ACC112 (cell line): ENCODE data around the gene TMSB10.
"Not testable (repeated sequence)": the region's sequence is repeated elsewhere in the genome, so short reads cannot be mapped to it uniquely, and the experiment has no call there.

Experiments used
- H2AFZ ChIP-seq: fragments of 200-600 bp; sonication (generic); one replicate; pipeline ENCODE4 v1.6.0; 2017; ENCODE audit warnings: antibody characterized with exemption, low read length; ENCODE audit not compliant: unreplicated experiment
- H3K27ac ChIP-seq: fragments of 200-600 bp; sonication (generic); 2 replicates; pipeline ENCODE4 v1.5.1; 2014; ENCODE audit warnings: low read depth, mild to moderate bottlenecking, antibody characterized with exemption, low read length, moderate library complexity
- H3K27me3 ChIP-seq: fragments of 200-600 bp; sonication (generic); 2 replicates; pipeline ENCODE4 v1.6.1; 2014; ENCODE audit warnings: mild to moderate bottlenecking, antibody characterized with exemption, low read length, moderate library complexity, mixed read lengths; ENCODE audit not compliant: insufficient read depth
- H3K36me3 ChIP-seq: fragments of 200-600 bp; sonication (generic); 2 replicates; pipeline ENCODE4 v1.6.1; 2016; ENCODE audit warnings: mild to moderate bottlenecking, antibody characterized with exemption, low read length, moderate library complexity, mixed read lengths; ENCODE audit not compliant: insufficient read depth
- H3K4me1 ChIP-seq: fragments of 200-600 bp; sonication (generic); one replicate; pipeline ENCODE4 v1.6.1; 2016; ENCODE audit warnings: low read length, mixed read lengths; ENCODE audit not compliant: insufficient read depth, unreplicated experiment, control insufficient read depth
- H3K4me3 ChIP-seq: fragments of 200-600 bp; sonication (generic); 2 replicates; pipeline ENCODE4 v1.5.1; 2014; ENCODE audit warnings: mild to moderate bottlenecking, low read depth, low read length
- H3K79me2 ChIP-seq: fragments of 200-600 bp; sonication (generic); one replicate; pipeline ENCODE4 v1.6.0; 2016; ENCODE audit warnings: low read length; ENCODE audit not compliant: control insufficient read depth, unreplicated experiment, insufficient read depth

Gene TMSB10

DNA sequence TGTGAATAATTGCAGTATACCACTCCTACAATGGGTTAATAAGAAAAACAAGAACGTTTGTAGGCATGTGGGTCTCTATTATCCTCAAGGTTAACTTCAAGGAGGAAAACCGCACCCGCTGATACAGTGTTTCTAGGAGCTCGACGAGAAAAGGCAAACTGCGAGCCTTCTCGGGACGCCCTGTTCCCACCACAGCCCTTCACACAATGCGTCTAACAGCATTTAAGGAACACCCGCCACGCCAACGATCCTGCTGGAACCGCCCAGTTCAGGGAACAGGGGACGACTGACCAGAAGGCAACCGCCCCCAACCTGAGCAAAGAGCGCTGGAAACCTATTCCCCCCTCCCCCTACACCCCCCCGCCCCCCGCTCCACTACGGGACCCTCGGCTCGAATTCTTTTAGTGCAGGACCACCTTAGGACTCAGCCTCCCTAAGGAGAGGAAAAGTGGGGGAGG, 710 bp upstream of the TMSB10 start:
- peak overlapping the region; percentile 51 for H2AFZ ChIP-seq
- peaks cover 15% of the 10 kb centered on the region for H3K79me2 ChIP-seq
- peak overlapping the region; percentile 73 for H3K27ac ChIP-seq
- H3K27me3 ChIP-seq = no peaks in the 10 kb centered on the region
- H3K4me3 ChIP-seq = peak overlapping the region; percentile 84
- H3K36me3 ChIP-seq = peaks cover 9% of the 10 kb centered on the region
- peaks cover 7% of the 10 kb centered on the region for H3K4me1 ChIP-seq

DNA sequence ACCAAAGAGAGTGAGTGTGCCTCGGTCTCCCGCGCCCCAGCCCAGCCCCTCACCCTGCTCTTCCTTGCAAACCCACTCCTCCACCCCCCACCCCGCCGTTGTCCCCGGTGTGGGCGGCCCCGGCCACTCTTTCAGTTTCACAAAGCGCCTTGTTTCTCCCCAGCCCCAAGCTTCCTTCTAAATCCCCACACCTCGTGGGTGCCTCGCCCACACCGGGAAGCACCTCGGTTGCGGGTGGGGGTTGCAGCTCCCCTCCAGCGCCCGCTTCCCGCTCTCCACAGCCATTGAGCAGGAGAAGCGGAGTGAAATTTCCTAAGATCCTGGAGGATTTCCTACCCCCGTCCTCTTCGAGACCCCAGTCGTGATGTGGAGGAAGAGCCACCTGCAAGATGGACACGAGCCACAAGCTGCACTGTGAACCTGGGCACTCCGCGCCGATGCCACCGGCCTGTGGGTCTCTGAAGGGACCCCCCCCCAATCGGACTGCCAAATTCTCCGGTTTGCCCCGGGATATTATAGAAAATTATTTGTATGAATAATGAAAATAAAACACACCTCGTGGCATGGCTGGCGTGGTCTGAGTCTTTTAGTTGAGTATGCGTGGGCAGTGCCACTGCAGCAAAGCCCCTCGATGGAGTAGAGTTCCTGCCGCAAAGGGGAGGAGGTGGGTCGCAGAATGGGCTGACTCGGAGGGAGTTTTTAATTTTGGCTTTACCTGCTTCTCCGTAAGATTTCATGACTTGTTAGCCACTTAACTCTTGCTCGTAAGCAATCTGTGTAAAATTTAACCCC, 848 bp downstream of the TMSB10 start:
- Histone ChIP-seq H3K79me2 (peaks cover 15% of the 10 kb centered on the region), H3K27me3 (no peaks in the 10 kb centered on the region), H3K36me3 (peaks cover 9% of the 10 kb centered on the region), H3K4me3 (peak overlapping the region; percentile 84), H3K4me1 (peaks cover 7% of the 10 kb centered on the region), H3K27ac (peak overlapping the region; percentile 75), H2AFZ (no peak overlapping the region)

DNA sequence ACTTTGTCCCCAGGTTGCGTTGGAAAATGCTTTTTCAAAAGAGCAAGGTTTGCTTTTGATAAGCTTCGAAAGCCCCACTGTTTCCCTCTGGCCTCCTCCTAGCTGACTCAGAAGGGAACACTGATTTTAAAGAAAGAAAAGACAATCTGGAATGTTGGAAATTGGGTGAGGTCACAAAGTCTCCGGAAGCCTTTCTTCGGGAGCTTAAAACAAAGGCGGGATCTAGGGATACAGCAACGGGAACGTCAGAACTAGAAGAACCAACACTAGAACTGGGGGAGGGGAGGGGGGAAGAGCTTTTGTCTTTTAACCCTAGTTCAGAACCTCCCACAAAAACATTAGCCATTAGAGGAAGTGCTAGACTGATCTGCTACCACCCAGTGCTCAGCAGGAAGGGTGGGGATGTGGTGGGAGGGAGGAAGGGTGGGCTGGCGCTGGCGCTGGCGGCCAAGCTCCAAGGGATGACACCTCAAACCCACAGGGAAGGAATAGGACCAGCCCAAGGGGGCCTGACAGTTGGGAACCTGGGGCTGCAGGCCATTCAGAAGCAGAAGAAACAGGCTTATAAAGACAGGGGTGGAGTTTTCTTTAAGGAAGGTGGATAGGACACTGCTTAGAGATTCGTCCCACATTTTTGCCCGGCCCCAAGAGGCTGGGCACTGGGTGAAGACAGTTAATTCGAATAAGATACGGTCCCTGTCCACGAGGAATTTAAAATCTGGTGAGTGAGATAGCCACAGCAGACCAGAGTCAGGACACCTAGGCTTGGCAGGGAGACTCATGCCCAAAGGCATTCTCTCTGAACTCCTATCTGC, 1.7 kb downstream of the TMSB10 start:
- peaks cover 7% of the 10 kb centered on the region for H3K4me1 ChIP-seq
- H3K27ac ChIP-seq = peak overlapping the region; percentile 75
- H2AFZ ChIP-seq = no peak overlapping the region
- H3K27me3 ChIP-seq = no peaks in the 10 kb centered on the region
- H3K36me3 ChIP-seq = peaks cover 9% of the 10 kb centered on the region
- H3K4me3 ChIP-seq = peak overlapping the region; percentile 84
- peaks cover 15% of the 10 kb centered on the region for H3K79me2 ChIP-seq

DNA sequence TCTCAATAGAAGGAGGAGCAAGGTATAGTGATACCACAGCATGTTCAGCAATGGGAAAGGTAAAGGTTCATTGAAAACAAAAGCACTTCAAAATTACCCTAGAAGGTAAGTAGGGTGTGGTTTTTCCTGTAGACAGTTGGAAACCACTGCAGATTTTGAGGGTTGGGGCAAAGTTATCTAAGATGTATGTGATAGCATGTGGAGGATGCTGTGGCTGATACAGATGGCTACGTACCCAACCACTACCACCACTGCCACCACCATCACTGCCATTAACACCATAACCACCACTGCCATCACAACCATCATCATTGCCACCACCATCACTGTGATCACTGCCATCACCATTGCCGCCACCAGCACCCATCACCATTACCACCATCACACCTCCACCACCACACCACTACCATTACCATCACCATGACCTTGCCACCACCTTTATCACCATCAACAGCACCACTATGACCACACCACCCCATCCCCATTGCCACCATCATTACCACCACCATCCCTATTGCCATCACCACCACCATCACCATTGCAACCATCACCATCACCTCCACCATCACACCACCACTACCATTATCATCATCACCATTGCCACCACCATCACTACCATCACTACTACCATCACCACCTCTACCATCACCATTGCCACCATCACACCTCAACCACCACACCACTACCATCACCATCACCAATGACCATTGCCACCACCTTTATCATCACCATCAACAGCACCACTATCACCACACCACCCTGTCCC, 3.7 kb downstream of the TMSB10 start:
- H3K27ac ChIP-seq = no peak overlapping the region; the same call in 1 of the 2 replicates
- peaks cover 9% of the 10 kb centered on the region for H3K36me3 ChIP-seq
- H3K4me3 ChIP-seq = no peak overlapping the region
- peaks cover 7% of the 10 kb centered on the region for H3K4me1 ChIP-seq
- no peaks in the 10 kb centered on the region for H3K27me3 ChIP-seq
- peaks cover 15% of the 10 kb centered on the region for H3K79me2 ChIP-seq
- H2AFZ ChIP-seq = no peak overlapping the region

DNA sequence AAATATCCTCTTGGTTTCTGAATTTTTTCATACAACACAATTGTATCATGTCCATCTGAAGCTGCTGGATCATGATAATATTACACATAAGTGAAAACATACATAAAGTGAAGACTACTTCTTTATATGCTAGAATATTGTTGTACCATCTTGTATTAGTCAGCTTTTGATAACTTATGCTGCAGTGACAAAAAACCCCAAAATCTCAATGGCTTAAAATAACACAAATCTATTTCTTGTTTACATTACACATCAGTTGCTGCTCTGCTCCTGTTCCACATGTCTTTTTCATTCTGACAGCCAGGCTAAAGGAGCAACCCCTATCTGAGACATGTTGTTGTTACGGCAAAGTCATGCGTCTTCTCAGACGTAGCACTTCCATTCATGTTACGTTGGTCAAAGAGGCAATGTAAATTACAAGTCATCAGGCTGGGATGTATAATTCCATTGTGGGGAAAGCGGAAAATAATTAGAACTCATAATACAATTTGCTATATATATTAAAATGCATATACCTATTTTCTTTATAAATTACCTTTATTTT, 5.8 kb downstream of the TMSB10 start:
- Histone ChIP-seq H3K4me3 (no peak overlapping the region), H3K36me3 (peaks cover 7% of the 10 kb centered on the region), H2AFZ (no peak overlapping the region), H3K79me2 (peaks cover 8% of the 10 kb centered on the region), H3K4me1 (peaks cover 7% of the 10 kb centered on the region), H3K27me3 (no peaks in the 10 kb centered on the region), H3K27ac (no peak overlapping the region)

DNA sequence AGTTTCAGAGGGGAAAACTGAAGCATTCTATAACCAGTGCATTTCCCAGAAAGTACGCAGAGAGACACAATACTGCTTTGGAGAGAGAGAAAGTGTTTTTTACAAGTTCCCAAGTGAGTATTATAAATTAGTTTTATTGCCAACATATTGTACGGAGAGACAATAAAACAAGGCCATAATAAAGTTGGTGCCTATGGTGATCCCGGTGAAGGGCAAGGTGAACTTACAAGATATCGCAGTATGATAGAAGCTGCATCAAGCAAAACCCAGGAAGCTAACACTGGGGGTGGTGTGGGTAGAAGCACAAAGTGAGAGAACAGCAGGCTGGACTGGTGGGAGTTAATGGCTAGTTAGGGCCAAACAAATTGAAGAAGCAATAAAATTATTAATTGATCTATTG, 7.5 kb downstream of the TMSB10 start:
- Histone ChIP-seq H3K36me3 (no peaks in the 10 kb centered on the region; the same call in 1 of the 2 replicates), H3K27ac (no peak overlapping the region)

DNA sequence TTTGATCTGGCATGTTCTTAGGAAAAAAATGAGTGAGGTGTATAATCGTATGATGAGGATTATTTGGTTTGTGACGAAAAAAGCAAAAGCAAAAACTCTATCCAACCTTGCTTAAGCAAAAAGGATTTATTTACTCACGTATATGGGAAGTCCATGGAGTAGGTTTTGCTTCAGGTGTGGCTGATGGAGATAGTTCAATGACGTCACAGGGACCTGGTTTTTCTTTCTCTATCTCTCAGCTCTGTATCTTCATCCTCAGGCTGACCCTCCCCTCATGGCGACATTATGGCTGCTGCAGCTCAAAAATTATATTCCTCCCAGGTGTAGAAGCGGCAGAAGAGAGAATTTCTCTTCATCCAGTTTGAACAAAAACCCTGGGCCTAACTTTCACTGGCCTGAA, 8.9 kb downstream of the TMSB10 start:
- Histone ChIP-seq H3K27ac (no peak overlapping the region), H2AFZ (no peak overlapping the region), H3K79me2 (no peaks in the 10 kb centered on the region), H3K36me3 (no peaks in the 10 kb centered on the region; the same call in 1 of the 2 replicates), H3K4me3 (no peak overlapping the region), H3K4me1 (peaks cover 10% of the 10 kb centered on the region), H3K27me3 (no peaks in the 10 kb centered on the region)

More for the DNA sequence above, 7.5 kb downstream of the TMSB10 start:
- H3K79me2 ChIP-seq = no peaks in the 10 kb centered on the region
- no peaks in the 10 kb centered on the region for H3K27me3 ChIP-seq
- H3K4me1 ChIP-seq = no peaks in the 10 kb centered on the region
- no peak overlapping the region for H3K4me3 ChIP-seq
- H2AFZ ChIP-seq = no peak overlapping the region

DNA sequence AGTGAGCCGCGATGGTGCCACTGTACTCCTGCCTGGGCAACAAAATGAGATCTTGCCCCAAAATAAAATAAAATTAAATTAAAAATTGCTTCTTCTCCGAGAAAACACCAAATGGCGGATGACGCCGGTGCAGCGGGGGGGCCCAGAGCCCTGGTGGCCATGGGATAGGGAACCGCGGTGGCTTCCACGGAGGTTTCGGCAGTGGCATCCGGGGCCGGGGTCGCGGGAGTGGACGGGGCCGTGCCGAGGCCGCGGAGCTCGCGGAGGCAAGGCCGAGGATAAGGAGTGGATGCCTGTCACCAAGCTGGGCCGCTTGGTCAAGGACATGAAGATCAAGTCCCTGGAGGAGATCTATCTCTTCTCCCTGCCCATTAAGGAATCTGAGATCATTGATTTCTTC, 10.2 kb downstream of the TMSB10 start:
- not testable (repeated sequence) for H3K36me3 ChIP-seq, H3K4me3 ChIP-seq, H3K27me3 ChIP-seq, H3K27ac ChIP-seq, H3K79me2 ChIP-seq, H2AFZ ChIP-seq
- H3K4me1 ChIP-seq = peaks cover 18% of the 10 kb centered on the region

DNA sequence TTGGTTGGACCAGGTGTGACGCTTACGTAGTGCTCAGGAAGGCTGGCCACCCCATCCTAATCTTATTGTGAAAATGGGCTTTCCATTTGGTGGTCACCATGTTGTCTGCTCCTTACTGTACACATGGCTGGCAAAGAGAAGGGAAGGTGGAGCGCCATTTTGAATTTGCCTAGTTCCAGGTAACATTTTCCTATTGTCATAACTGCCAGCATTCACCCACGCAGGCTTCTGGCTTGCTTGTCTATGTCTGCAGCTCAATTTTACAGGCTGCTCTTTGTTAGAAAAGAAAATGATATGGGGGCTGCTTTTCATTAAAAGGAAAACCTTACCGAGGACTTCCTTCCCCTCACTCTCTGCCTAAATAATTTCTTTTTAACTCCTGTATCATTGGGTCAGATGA, 12.4 kb downstream of the TMSB10 start:
- H3K36me3 ChIP-seq, H3K27ac ChIP-seq, H3K79me2 ChIP-seq, H3K27me3 ChIP-seq, H3K4me3 ChIP-seq: not testable (repeated sequence)
- Histone ChIP-seq H3K4me1 (peaks cover 18% of the 10 kb centered on the region), H2AFZ (peak overlapping the region; percentile 27)

DNA sequence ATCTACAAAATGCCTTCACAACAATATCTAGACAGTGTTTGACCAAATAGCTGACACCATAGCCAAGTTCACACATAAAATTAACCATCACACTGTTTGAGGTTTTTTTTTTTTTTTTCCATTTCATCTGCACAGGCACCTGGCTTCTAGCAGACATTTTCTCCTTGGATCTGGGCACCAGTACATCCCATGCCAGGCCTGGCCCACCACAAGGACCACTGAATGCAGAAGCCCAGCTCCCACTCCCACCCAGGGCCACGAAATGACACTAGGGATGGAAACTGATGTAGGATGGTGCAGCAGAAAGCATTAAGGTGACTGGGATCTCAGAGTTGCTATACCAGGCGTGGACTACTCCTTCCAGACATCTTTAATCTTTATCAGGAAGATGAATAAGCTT, 13.0 kb downstream of the TMSB10 start:
- peak overlapping the region; percentile 98 for H3K27ac ChIP-seq
- H3K79me2 ChIP-seq = no peaks in the 10 kb centered on the region
- H2AFZ ChIP-seq = peak overlapping the region; percentile 27
- H3K27me3 ChIP-seq = no peaks in the 10 kb centered on the region
- H3K36me3 ChIP-seq = no peaks in the 10 kb centered on the region
- no peak overlapping the region for H3K4me3 ChIP-seq
- peaks cover 18% of the 10 kb centered on the region for H3K4me1 ChIP-seq
